Activated T-helper 1 cell treated with anti-CD3 and anti-CD28 coated beads, Interleukin-12 subunit alpha, Interleukin-12 subunit beta, Interleukin-2, Interleukin-4 antibody, amounts not matched to agents 30 ng/mL and 10 ng/mL and 1 ng/mL, durations not matched to agents 14 hours and 24 hours and 36 hours (primary cell): ENCODE results near the gene FBLN2. TPM values are rescaled to one million over a fixed set of nuclear protein-coding genes. Genes with fewer than 3 reads are reported as not detected.

ENCODE experiments used
- DNase-seq: peaks from one replicate; pipeline ENCODE4 v3.0.0; 2021; ENCODE audit warnings: low spot score
- H3K27ac Mint-ChIP-seq: one replicate; pipeline ENCODE4 v1.8.0; 2021; ENCODE audit warnings: mild to moderate bottlenecking, mixed read lengths
- H3K27me3 Mint-ChIP-seq: one replicate; pipeline ENCODE4 v1.8.0; 2022; ENCODE audit warnings: mild to moderate bottlenecking, moderate library complexity, mixed read lengths; ENCODE audit not compliant: insufficient read depth
- H3K36me3 Mint-ChIP-seq: one replicate; pipeline ENCODE4 v1.8.0; 2021; ENCODE audit warnings: low read depth, mixed read lengths
- H3K4me1 Mint-ChIP-seq: one replicate; pipeline ENCODE4 v1.8.0; 2021; ENCODE audit warnings: low read depth, mixed read lengths
- H3K4me3 Mint-ChIP-seq: one replicate; pipeline ENCODE4 v1.8.0; 2021; ENCODE audit warnings: mild to moderate bottlenecking, moderate library complexity, mixed read lengths
- H3K9me3 Mint-ChIP-seq: one replicate; pipeline ENCODE4 v1.8.0; 2021; ENCODE audit warnings: mixed read lengths
- intact Hi-C: fragments of 100-400 bp; cut with micrococcal nuclease; formaldehyde crosslinking; loops from one replicate; pipeline ENCODE4 v1.15.1; 2024
- total RNA-seq: library from RNA; stranded (reverse); gene quantifications from 2 replicates; pipeline ENCODE4 v1.2.3, GENCODE V29; 2022

The FBLN2 gene
- total RNA-seq, 1 donor from 2014 or later: not detected

GRCh38 chr3:13507570-13508339, 41.2 kb upstream of the FBLN2 start:
- H3K9me3 Mint-ChIP-seq: no peaks in the 10 kb centered on the region
- no peak for DNase-seq
- intact Hi-C loops: no loop called here
- H3K4me1 Mint-ChIP-seq: no peaks in the 10 kb centered on the region
- H3K4me3 Mint-ChIP-seq: no peak overlapping the region
- no peaks in the 10 kb centered on the region for H3K36me3 Mint-ChIP-seq
- no peak overlapping the region for H3K27ac Mint-ChIP-seq
- peaks cover 3% of the 10 kb centered on the region for H3K27me3 Mint-ChIP-seq

DNA sequence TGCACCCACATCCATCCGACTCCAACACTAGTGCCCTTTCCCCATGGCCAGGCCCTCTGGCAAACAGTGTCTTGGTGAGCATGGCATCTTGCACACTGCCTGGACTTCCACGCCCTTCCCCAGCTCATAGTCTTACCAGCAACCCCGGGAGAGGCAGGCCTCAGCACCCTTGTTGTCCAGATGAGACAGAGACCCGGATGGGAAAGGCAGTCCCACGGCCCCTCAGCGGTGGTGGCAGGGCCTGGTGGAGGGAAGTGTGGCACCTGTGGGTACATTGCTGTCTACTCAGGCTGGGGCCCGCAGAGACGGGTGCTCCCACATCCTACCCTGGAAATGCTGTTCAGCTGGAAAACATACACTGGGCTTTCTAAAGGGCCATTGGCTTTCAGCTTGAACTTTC, 40.4 kb upstream of the FBLN2 start:
- Mint-ChIP-seq H3K27me3 (peaks cover 3% of the 10 kb centered on the region), H3K36me3 (no peaks in the 10 kb centered on the region), H3K9me3 (no peaks in the 10 kb centered on the region), H3K27ac (no peak overlapping the region), H3K4me3 (no peak overlapping the region), H3K4me1 (no peaks in the 10 kb centered on the region)
- DNase-seq: no peak
- intact Hi-C loops: no loop called here

- H3K27me3 Mint-ChIP-seq: peaks cover 3% of the 10 kb centered on the region
- DNase-seq: no peak
- no peak overlapping the region for H3K4me3 Mint-ChIP-seq
- intact Hi-C loops: no loop called here
- no peaks in the 10 kb centered on the region for H3K4me1 Mint-ChIP-seq
- no peak overlapping the region for H3K27ac Mint-ChIP-seq
- H3K9me3 Mint-ChIP-seq: no peaks in the 10 kb centered on the region
- no peaks in the 10 kb centered on the region for H3K36me3 Mint-ChIP-seq
Observed at GRCh38 chr3:13509059-13509815, 39.7 kb upstream of the FBLN2 start.

GRCh38 chr3:13509816-13510192, 39.1 kb upstream of the FBLN2 start:
- Mint-ChIP-seq H3K4me1 (no peaks in the 10 kb centered on the region), H3K9me3 (no peaks in the 10 kb centered on the region), H3K36me3 (no peaks in the 10 kb centered on the region), H3K27me3 (peaks cover 3% of the 10 kb centered on the region), H3K27ac (no peak overlapping the region), H3K4me3 (no peak overlapping the region)
- intact Hi-C loops: no loop called here
- DNase-seq: no peak

- Mint-ChIP-seq H3K9me3 (no peaks in the 10 kb centered on the region), H3K27ac (no peak overlapping the region), H3K4me3 (no peak overlapping the region), H3K4me1 (no peaks in the 10 kb centered on the region), H3K27me3 (peaks cover 1% of the 10 kb centered on the region), H3K36me3 (no peaks in the 10 kb centered on the region)
- DNase-seq: no peak
- intact Hi-C loops: no loop called here
Observed at GRCh38 chr3:13512451-13512850, 36.5 kb upstream of the FBLN2 start.

DNA sequence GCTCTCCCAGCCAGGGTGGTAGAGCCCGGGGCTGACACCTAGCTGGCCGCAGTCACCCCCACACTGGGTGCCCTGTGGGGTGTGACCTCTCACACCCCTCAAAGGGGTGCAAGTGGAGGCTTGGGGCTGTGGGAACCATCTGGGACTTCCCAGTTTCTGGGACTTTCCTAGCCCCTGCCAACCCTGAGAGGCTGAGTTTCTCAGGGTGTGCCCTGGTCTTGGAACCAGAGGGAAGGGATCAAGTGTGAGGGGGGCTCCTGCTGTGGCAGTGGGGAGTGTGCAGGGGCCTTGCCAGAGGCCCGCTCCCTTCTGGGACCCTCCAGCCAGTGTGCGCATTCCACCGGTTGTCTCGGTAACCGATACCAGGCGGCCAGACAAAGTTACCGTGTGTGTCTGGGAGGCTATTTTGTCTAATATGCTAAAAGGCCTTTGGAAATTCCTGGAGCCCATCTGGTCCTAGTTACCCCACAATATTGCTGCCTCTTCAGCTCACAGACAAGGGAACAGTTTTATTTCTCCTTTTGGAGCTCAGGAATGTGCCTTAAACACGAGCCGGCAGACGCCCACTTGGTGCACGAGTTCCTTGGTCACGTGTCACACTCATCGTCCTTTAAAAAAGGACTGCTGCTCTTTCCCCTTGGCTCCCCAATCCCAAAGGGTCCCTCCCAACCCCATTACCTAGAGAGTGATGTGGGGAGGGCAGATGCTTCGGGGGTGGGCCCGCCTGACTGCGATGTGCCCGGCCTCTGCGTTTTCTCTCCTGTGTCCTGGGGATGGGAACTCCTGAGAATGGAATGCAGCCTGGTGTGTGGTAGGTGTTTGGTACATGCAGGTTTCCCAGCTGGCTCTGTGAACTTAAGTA, 35.6 kb upstream of the FBLN2 start:
- H3K4me3 Mint-ChIP-seq: no peak overlapping the region
- no peak overlapping the region for H3K27ac Mint-ChIP-seq
- no peaks in the 10 kb centered on the region for H3K4me1 Mint-ChIP-seq
- H3K36me3 Mint-ChIP-seq: no peaks in the 10 kb centered on the region
- intact Hi-C loops: no loop called here
- peaks cover 1% of the 10 kb centered on the region for H3K27me3 Mint-ChIP-seq
- H3K9me3 Mint-ChIP-seq: no peaks in the 10 kb centered on the region
- no peak for DNase-seq

DNA sequence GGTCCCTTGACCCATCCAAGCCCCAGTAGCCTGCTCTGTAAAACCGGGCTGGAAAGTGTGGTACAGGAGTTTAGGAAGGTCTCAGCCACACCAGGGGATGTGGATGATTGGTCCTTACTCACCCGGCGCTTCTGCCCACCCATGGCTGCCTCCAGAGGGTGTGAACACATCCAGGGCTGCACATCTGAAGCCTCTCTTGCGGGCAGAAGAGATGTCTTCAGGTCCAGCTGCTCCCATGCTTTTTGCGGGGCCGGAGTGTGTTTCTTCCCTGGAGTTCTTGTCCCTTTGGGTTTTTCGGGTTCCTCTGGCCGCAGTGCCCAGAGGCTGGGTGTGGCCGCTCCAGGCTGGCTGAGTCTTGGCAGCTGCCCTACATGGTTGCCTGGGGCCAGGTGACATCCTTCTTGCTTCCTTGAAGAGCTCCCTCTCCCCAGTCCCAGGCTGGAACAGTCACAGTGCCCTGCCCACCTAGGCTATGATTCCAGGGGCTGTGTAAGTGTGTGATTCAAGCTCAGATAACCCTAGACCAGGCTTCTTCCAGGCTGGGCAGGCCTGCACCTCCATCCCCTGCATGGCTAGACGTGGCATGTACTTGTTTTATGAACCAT, 34.9 kb upstream of the FBLN2 start:
- Mint-ChIP-seq H3K4me3 (no peak overlapping the region), H3K4me1 (no peaks in the 10 kb centered on the region), H3K9me3 (no peaks in the 10 kb centered on the region), H3K27ac (no peak overlapping the region), H3K36me3 (no peaks in the 10 kb centered on the region), H3K27me3 (peaks cover 1% of the 10 kb centered on the region)
- no peak for DNase-seq
- intact Hi-C loops: no loop called here

- no peaks in the 10 kb centered on the region for H3K9me3 Mint-ChIP-seq
- H3K36me3 Mint-ChIP-seq: no peaks in the 10 kb centered on the region
- intact Hi-C loops: no loop called here
- no peak for DNase-seq
- no peak overlapping the region for H3K27ac Mint-ChIP-seq
- H3K27me3 Mint-ChIP-seq: peaks cover 1% of the 10 kb centered on the region
- H3K4me3 Mint-ChIP-seq: no peak overlapping the region
- no peaks in the 10 kb centered on the region for H3K4me1 Mint-ChIP-seq
Observed at GRCh38 chr3:13514639-13515435, 34.1 kb upstream of the FBLN2 start.

GRCh38 chr3:13515786-13516759, 32.9 kb upstream of the FBLN2 start:
- H3K36me3 Mint-ChIP-seq: no peaks in the 10 kb centered on the region
- peaks cover 1% of the 10 kb centered on the region for H3K27me3 Mint-ChIP-seq
- no peaks in the 10 kb centered on the region for H3K4me1 Mint-ChIP-seq
- H3K27ac Mint-ChIP-seq: no peak overlapping the region
- H3K9me3 Mint-ChIP-seq: no peaks in the 10 kb centered on the region
- intact Hi-C loops: no loop called here
- DNase-seq: no peak
- H3K4me3 Mint-ChIP-seq: no peak overlapping the region

GRCh38 chr3:13516760-13517135, 32.2 kb upstream of the FBLN2 start:
- Mint-ChIP-seq H3K27ac (no peak overlapping the region), H3K36me3 (no peaks in the 10 kb centered on the region), H3K4me3 (no peak overlapping the region), H3K9me3 (no peaks in the 10 kb centered on the region), H3K4me1 (no peaks in the 10 kb centered on the region), H3K27me3 (peaks cover 1% of the 10 kb centered on the region)
- intact Hi-C loops: no loop called here
- DNase-seq: no peak

DNA sequence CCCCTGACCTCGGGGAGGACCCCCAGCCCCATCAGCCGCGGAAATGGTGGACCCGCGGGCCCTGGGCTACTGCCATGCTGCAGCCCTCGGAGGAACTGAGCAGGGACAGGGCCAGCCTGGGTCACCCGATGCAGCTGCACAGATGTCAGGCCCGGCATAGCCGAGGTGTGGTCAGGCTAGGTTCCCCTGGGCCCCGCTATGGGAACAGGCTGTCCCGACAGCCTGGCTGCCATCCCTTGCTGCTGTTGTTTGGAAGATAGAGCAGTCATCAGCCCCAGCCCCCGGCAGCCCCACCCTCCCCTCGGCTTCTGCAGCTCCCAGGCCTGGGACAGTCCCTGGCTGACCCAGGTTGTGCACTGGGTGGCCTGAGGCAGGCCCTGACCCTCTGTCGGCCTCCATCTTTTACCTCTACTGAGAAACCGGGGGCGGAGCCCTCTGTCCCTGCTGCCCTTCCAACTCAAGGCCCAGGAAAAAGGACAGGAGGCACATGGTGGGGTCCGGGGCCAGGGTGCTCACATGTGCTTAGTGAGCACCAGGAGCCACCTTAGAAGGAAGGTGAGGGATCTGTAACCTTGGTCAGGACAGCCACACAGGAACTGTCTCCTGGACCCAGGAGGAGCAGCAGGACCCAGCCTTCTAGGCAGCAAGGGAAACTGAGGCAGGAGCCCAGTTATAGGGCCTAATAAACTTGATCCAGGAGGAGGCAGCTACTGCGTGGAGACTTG, 31.5 kb upstream of the FBLN2 start:
- intact Hi-C loops: no loop called here
- Mint-ChIP-seq H3K4me1 (no peaks in the 10 kb centered on the region), H3K27me3 (no peaks in the 10 kb centered on the region), H3K36me3 (no peaks in the 10 kb centered on the region), H3K9me3 (no peaks in the 10 kb centered on the region), H3K27ac (no peak overlapping the region), H3K4me3 (no peak overlapping the region)
- DNase-seq: no peak
